Left ventricle myocardium inferior (tissue), 1 donor: ENCODE data around the gene AGBL2. TPM values are rescaled to one million over a fixed set of nuclear protein-coding genes. Genes with fewer than 3 reads are reported as not detected.

Experiments used
- DNase-seq: peaks from one replicate; pipeline ENCODE4 v3.0.0-alpha.2; 2020
- H3K27ac ChIP-seq: fragments of 200-600 bp; replicated peaks from 2 replicates; pipeline ENCODE4 v1.8.0; 2021
- H3K27me3 ChIP-seq: fragments of 200-600 bp; 2 replicates; pipeline ENCODE4 v1.8.0; 2021; ENCODE audit warnings: low read depth
- H3K36me3 ChIP-seq: fragments of 200-600 bp; 2 replicates; pipeline ENCODE4 v1.8.0; 2021
- H3K4me1 ChIP-seq: fragments of 200-600 bp; 2 replicates; pipeline ENCODE4 v1.8.0; 2021
- H3K4me3 ChIP-seq: fragments of 200-600 bp; 2 replicates; pipeline ENCODE4 v1.8.0; 2021; ENCODE audit warnings: mild to moderate bottlenecking, moderate library complexity
- H3K9me3 ChIP-seq: fragments of 200-600 bp; replicated peaks from 2 replicates; pipeline ENCODE4 v1.8.0; 2021
- CTCF ChIP-seq: fragments of 200-600 bp; IDR thresholded peaks from 2 replicates; pipeline ENCODE4 v1.8.0; 2021; ENCODE audit warnings: antibody characterized with exemption, mild to moderate bottlenecking, borderline replicate concordance
- intact Hi-C: fragments of 100-400 bp; cut with micrococcal nuclease; formaldehyde crosslinking; loops from one replicate; pipeline ENCODE4 v1.11.0; 2022
- total RNA-seq: library from RNA; stranded (reverse); fragmentation: NEBNext Ultra II Directional; extraction: Animal tissue kit (Norgen Biotek cat#: 25700); gene quantifications from one replicate; pipeline ENCODE4 v1.2.1, GENCODE V29; 2021
- donor health status: DM: no; HTN: yes; CAD: no; lungs with severe emphysema.

AGBL2 gene
- total RNA-seq, 1 donor from 2014 or later, result 0.38 TPM

GRCh38 chr11:47620836-47621378 is 94.3 kb downstream of the AGBL2 start:
- intact Hi-C loops, result no loop called here
- no peak overlapping the region for H3K27ac ChIP-seq
- peaks cover 92% of the 10 kb centered on the region for H3K36me3 ChIP-seq
- H3K27me3 ChIP-seq, result no peaks in the 10 kb centered on the region
- no peaks in the 10 kb centered on the region for H3K9me3 ChIP-seq
- TF ChIP-seq CTCF, result no peak
- no peak overlapping the region for H3K4me3 ChIP-seq
- H3K4me1 ChIP-seq, result peaks cover 10% of the 10 kb centered on the region
- no peak for DNase-seq

GRCh38 chr11:47617417-47617809 is 97.8 kb downstream of the AGBL2 start:
- TF ChIP-seq CTCF, result no peak
- H3K4me3 ChIP-seq, result no peak overlapping the region
- intact Hi-C loops, result loop anchor here (10.0 kb wide), 1 partner anchor 153 kb away; no protein-coding TSS in a partner anchor
- H3K27ac ChIP-seq, result peak overlapping the region; percentile 15
- peaks cover 57% of the 10 kb centered on the region for H3K36me3 ChIP-seq
- peaks cover 10% of the 10 kb centered on the region for H3K4me1 ChIP-seq
- no peak for DNase-seq
- H3K9me3 ChIP-seq, result no peaks in the 10 kb centered on the region
- H3K27me3 ChIP-seq, result no peaks in the 10 kb centered on the region

GRCh38 chr11:47616726-47617416 is 98.3 kb downstream of the AGBL2 start:
- peaks cover 10% of the 10 kb centered on the region for H3K4me1 ChIP-seq
- H3K27me3 ChIP-seq, result no peaks in the 10 kb centered on the region
- intact Hi-C loops, result loop anchor here (10.0 kb wide), 1 partner anchor 152 kb away; no protein-coding TSS in a partner anchor
- no peak for DNase-seq
- peaks cover 52% of the 10 kb centered on the region for H3K36me3 ChIP-seq
- H3K4me3 ChIP-seq, result no peak overlapping the region
- no peaks in the 10 kb centered on the region for H3K9me3 ChIP-seq
- peak; percentile 75 for TF ChIP-seq CTCF
- H3K27ac ChIP-seq, result no peak overlapping the region

- DNase-seq, result no peak
- H3K27me3 ChIP-seq, result no peaks in the 10 kb centered on the region
- no peak overlapping the region for H3K4me3 ChIP-seq
- H3K27ac ChIP-seq, result no peak overlapping the region
- intact Hi-C loops, result loop anchor here (10.0 kb wide), 1 partner anchor 150 kb away; no protein-coding TSS in a partner anchor
- peaks cover 20% of the 10 kb centered on the region for H3K4me1 ChIP-seq
- H3K9me3 ChIP-seq, result no peaks in the 10 kb centered on the region
- TF ChIP-seq CTCF, result no peak
- peaks cover 36% of the 10 kb centered on the region for H3K36me3 ChIP-seq
Observed at GRCh38 chr11:47615249-47615648, 99.9 kb downstream of the AGBL2 start.

GRCh38 chr11:47611348-47611794 is 103.8 kb downstream of the AGBL2 start:
- DNase-seq, result no peak
- no peaks in the 10 kb centered on the region for H3K9me3 ChIP-seq
- H3K27me3 ChIP-seq, result no peaks in the 10 kb centered on the region
- peaks cover 4% of the 10 kb centered on the region for H3K36me3 ChIP-seq
- TF ChIP-seq CTCF, result no peak
- intact Hi-C loops, result loop anchor here (10.0 kb wide), 1 partner anchor 147 kb away; no protein-coding TSS in a partner anchor
- peaks cover 32% of the 10 kb centered on the region for H3K4me1 ChIP-seq
- H3K4me3 ChIP-seq, result no peak overlapping the region
- H3K27ac ChIP-seq, result peak overlapping the region; percentile 9
